GM12891 (cell line): ENCODE measurements around the gene SPOCK1.

Source experiments
- PAX5 ChIP-seq: IDR thresholded peaks from 2 replicates; pipeline ENCODE4 v1.6.1; 2011; ENCODE audit warnings: low read length, moderate library complexity, mild to moderate bottlenecking; ENCODE audit not compliant: insufficient read depth, severe bottlenecking
- POLR2A ChIP-seq: IDR thresholded peaks from 2 replicates; pipeline ENCODE4 v1.6.1; 2011; ENCODE audit warnings: low read depth, low read length, control low read depth
- POLR2AphosphoS5 ChIP-seq: IDR thresholded peaks from 2 replicates; pipeline ENCODE4 v1.6.1; 2011; ENCODE audit warnings: low read depth, low read length, control low read depth
- POU2F2 ChIP-seq: IDR thresholded peaks from 2 replicates; pipeline ENCODE4 v1.6.1; 2011; ENCODE audit warnings: low read depth, mild to moderate bottlenecking, control low read depth, low read length, moderate library complexity
- SPI1 ChIP-seq: IDR thresholded peaks from 2 replicates; pipeline ENCODE4 v1.6.1; 2011; ENCODE audit warnings: low read depth, low read length, control low read depth
- TAF1 ChIP-seq: IDR thresholded peaks from 2 replicates; pipeline ENCODE4 v1.6.1; 2011; ENCODE audit warnings: low read depth, low read length, control low read depth

DNA sequence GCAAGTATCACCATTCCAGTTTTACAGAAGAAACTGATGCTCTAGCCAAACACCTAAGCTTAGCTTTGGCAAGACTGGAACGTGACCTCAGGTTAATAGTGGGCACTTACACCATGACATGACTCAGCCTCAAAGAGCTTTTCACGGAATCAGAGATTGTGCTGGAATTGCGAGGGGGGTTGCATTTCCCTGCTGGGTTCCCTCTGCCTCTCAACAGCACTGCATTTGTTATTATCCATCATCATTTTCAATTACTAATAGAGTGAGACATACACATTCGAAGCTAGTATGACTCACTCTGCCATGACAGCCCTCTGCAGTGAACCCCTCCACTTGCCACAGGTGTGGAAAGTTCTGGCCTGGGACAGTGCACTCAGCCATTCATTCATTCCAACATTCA is 8.0 kb downstream of the SPOCK1 start:
- TF ChIP-seq POLR2A = no peak
- TF ChIP-seq SPI1 = no peak
- TF ChIP-seq TAF1 = no peak
- no peak for TF ChIP-seq POLR2AphosphoS5
- TF ChIP-seq POU2F2 = no peak
- no peak for TF ChIP-seq PAX5
